Esophagus muscularis mucosa (tissue), 4 donors: Measurements from ENCODE around the gene CDH4.

Source experiments
- CTCF ChIP-seq, 3 experiments: fragments of 200-600 bp in 2 of 3; fragments of 450-650 bp in 1 of 3; sonication (generic) in 2 of 3; IDR thresholded peaks; one replicate each; pipeline ENCODE4 v1.5.1; 2017 to 2019; ENCODE audit warnings: antibody characterized with exemption in 3 of 3, mild to moderate bottlenecking in 2 of 3, moderate library complexity in 1 of 3
- EP300 ChIP-seq: sonication (generic); formaldehyde crosslinking; IDR thresholded peaks from one replicate; pipeline ENCODE4 v1.6.1; 2017; ENCODE audit warnings: antibody characterized with exemption
- POLR2A ChIP-seq: fragments of 450-650 bp; IDR thresholded peaks from one replicate; pipeline ENCODE4 v1.6.1; 2017; ENCODE audit warnings: antibody characterized with exemption, moderate library complexity, mild to moderate bottlenecking, low read depth
- POLR2AphosphoS5 ChIP-seq, 2 donors: sonication (generic); formaldehyde crosslinking; IDR thresholded peaks; one replicate each; pipeline ENCODE4 v1.6.1; 2017; ENCODE audit warnings: antibody characterized with exemption in 2 of 2

DNA sequence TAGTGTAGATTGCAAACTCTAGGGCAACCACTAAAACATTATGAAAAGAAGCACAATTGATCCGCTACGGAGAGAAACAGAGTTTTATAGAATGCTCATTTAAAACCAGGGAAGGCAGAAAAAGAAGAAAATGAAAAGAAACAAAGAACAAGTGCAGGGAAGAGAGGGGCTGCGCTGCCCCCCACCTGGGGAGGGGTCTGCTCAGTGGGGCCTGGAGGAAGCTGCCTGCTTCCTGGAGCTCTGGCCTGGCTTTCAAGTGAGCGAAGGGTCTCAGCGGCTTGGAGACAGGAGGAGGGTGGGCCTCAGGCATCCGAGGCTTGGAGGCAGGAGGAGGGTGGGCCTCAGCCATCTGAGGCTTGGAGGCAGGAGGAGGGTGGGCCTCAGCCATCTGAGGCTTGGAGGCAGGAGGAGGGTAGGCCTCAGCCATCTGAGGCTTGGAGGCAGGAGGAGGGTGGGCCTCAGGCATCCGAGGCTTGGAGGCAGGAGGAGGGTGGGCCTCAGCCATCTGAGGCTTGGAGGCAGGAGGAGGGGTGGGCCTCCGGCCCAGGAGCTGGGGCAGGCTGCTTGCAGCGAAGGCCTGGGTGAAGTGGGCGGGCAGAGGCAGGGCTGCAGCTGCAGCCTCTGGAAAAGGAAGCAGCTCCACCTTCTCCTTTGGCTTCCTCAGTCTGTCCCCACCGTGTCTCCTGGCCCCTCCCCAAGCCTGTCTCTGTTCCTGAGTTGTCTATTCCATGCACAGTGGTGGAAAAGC, 407.4 kb downstream of the CDH4 start:
- TF ChIP-seq CTCF (IDR thresholded peaks at IDR 0.05) (no peak), POLR2A (no peak), POLR2AphosphoS5 (IDR thresholded peaks at IDR 0.05) (no peak), EP300 (no peak)
